Dermis microvascular lymphatic vessel endothelial cell (primary cell): Measurements from ENCODE around the gene EFCAB6. TPM values are rescaled to one million over a fixed set of nuclear protein-coding genes. Genes with fewer than 3 reads are reported as not detected.

Experiments used
- DNase-seq, 2 donors: peaks; one replicate each; pipeline versions ENCODE4 v3.0.0 to v3.0.0-alpha.2; 2010; ENCODE audit warnings: low read depth in 2 of 2
- total RNA-seq: library from RNA; depleted of rRNA; stranded (reverse); fragments of >200 nt; gene quantifications from 2 replicates; pipeline ENCODE4 v1.2.1, GENCODE V29; 2014

The EFCAB6 gene
- total RNA-seq, 1 donor from 2014 or later, result 0.13 TPM

DNA sequence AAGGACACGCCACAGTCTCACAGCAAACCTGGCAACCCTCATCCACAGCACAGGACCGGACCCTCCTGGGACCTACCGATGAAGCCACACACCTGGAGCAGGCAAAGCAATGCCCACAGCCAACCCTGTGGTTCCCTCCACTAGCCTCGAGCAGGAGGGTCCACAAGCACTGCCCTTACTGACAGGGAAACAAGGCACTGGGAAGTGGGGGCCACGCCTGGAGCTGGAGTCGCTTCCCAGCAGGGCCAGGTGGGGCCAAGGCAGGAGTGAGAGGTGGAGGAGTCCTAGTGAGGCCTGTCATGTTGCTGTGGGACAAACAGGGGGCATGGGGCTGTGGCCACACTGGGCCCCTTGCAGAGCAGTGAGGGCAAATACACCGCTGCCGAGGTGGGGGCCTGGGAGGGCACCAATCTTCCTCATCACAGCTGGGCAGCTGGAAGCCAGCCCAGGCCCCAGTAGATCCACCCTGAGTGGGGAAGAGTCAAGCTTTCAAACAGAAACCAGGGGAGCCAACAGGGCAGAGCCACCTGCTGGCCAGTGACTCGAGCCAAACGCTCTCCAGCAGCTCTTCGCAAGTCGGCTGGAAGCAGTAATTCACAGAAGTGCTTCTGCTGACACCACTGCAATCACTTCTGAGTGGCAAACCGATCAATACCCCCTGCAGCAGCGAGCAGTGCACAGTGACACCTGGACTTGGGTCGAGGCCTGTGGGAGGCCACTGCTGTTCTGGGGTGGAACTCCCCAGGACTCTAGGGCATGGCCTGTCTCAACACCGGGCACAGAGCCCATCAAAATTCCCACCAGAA lies 36.5 kb upstream of the EFCAB6 start:
- DNase-seq, result peak; percentile 6 to 19

DNA sequence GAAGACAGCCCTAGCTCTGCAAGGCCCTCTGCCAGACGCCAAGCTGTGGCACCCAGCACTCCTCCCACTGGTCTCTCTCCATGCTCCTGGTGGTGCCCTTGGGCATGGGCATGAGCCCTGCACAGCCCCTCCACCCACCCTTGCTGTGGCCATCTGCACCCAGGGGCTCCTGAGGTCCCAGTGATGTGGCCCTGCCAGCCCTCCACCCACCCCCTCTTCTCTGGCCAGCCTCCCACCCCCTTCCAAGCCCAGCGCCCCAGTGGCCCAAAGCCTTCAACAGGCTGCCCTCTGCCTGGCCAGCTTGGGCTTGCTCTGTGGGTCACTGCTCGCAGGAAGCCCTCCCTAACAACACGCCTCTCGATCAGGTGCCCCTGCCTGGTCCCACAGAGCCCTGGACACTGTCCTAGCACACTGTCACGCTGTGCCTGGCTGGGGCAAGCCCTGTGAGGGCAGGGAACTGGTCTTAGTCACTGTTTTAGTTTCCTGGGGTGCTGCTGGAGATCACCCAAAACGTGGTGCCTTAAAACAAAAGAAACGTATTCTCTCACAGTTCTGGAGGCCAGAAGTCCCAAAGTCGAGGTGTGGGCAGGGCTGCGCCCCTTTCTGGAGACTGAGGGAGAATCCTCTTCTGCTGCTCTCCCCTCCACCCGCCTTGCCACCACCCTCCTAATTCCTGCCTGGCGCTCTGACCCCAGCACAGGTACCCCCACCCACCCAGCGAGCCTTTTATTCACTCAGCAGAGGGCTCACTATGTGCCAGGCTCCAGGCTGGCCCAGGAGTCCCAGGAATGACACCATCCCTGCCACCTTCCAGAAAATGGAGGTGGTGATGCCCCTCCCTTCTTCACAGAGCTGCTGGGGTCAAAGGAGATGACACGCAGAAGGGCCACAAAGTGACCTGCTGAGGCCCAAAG lies 35.5 kb upstream of the EFCAB6 start:
- no peak for DNase-seq

DNA sequence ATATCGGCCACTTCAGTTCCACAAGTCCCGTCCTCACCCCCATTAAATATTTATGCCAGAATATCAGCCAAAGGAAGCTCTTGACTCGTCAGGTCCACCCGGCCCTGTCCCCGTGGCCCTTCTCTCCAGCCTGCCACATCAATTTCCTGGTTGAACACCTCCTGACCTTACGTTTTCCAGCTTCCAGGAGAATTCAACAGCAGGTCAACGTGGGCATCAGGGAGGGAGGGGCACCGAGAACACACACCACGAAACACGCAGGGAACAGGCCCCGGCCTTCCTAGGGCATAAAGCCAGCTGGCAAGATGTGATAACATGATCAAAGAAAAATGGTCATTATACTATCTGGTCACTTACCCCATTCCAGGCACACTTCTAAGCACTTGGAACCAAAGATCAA lies 34.9 kb upstream of the EFCAB6 start:
- no peak for DNase-seq

DNA sequence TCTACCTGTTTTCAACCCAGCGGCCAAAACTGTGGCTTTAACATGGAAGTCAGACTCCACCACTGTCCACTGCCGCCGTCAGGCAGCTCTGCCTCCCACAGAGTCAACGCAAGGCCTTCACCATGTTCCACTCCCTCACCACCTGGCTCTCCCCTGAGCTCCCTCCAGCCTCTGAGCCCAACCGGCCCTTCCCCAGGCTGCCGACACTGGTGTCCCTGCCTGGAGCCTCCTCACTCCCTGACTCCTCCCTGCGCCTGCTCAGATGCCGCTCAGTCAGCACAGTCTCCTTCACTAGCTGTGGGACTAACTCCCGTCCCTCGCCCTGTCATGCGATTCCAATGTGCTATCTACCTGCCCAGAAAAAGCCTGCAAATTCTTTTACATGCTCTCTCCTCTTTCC lies 33.9 kb upstream of the EFCAB6 start:
- no peak for DNase-seq

GRCh38 chr22:43844560-43845545 lies 32.7 kb upstream of the EFCAB6 start:
- no peak for DNase-seq

- no peak for DNase-seq
Observed at GRCh38 chr22:43843783-43844530, 31.9 kb upstream of the EFCAB6 start.

DNA sequence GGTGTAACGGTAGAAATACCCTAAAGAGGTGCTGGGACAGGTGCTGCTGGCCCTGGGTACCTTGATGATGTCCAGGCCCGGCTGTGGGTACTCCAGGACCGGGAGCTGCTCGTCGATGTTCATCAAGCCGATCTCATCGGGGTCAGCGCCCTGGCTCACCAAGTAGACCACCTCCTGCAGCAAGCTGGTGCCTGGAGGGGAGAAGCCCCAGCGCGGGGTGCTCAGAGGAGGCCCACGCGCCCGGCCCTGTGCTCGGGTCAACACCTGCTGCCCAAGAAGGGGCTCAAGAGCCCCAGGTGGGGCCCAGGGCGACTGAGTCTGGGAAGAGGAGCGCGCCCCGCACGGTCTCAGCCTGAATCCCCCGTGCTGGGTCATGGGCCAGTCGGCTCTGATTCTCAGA lies 29.6 kb upstream of the EFCAB6 start:
- DNase-seq, result no peak

GRCh38 chr22:43840851-43841250 lies 28.7 kb upstream of the EFCAB6 start:
- DNase-seq, result no peak

DNA sequence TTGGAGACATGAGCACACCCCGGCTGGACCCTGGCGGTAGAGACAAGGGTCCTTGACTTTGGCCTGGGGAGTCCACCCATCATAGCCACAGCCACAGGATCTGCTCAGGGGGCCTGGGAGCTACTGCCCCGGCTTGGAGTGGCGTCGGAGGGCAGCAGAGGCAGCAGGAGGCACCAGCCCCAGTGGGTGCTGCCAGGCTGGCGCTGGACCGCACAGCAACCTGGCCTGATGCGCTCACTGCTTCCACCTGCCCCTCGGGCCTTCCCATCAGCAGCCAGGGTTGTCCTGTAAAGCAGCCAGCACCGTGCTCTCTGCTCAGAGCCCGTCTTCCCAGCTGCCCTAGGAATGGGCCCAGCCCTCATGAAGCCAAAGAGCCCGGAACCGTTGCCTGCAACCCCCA lies 28.3 kb upstream of the EFCAB6 start:
- DNase-seq, result no peak

GRCh38 chr22:43839781-43840180 lies 27.7 kb upstream of the EFCAB6 start:
- no peak for DNase-seq

DNA sequence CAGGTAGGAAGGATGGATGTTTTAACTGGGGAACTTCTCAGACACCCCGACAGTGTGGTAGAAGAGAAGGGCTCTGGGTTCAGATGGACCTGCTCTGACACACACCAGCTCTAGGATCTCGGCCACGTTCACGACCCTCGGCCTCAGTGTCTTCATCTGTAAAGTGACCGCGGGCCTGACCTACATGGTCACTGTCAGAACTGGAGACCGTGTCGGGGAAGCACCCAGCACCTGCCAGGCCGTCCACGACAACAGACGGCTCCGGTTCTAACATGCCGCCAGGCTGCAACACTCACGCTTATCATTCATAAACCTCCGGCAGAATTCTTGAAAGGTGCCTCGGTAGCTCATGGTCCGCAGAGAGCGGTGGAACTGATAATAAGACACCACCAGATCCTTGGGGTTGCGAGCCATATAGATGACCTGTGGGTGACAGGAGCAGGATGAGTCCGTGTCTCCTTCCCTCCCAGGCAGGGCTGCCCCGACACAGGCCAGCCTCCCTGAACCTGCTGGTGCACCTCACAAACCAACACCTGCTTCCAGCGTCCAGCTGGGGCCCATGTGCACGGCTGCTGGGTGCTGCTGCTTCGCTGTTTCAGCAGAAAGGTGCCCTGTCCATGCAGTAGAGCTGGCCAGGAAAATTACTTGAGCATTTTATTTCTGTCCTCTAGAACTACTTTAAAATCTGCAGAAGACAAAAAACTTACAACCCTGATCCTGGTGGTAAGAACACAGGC lies 26.6 kb upstream of the EFCAB6 start:
- no peak for DNase-seq

DNA sequence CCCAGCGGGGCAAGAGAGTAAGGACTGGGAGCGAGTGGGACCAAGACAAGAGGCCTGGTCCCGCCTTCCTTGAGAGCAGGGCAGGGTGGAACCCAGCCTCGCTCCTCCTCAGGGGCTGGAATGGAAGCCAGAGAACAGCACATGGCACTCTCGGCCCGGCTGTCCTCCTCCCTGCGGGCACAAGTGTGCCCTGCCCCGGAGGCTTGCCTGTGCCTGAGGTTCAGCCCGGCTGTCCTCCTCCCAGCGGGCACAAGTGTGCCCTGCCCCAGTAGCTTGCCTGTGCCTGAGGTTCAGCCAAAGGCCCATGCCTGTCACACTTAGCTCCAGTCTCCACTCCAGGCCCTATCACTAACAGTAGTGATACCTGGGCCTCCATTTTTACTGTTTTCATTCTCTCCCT lies 26.1 kb upstream of the EFCAB6 start:
- no peak for DNase-seq

- peak; percentile 6 to 19 for DNase-seq
Observed at GRCh38 chr22:43837666-43838065, 25.6 kb upstream of the EFCAB6 start.

- DNase-seq, result no peak
Observed at GRCh38 chr22:43835736-43836135, 23.6 kb upstream of the EFCAB6 start.

DNA sequence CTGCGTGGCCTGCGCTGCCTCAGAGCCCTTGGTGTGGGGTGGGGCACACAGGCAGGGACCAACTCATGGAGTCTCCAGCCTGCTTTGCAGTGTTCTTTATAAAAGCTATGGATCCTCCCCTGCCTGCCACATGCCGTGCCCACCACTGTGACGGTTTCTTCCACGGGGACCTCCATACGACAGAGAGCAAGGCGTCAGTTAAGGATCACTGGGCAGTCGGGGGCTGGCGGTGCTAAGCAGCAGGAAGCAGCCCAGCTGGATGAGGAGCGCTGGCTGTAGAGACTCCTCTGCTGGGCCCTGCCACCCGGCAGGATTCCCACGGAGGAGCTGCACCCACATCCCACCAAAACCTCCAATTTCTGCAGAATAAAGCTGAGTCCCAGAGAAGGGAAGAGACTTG lies 23.1 kb upstream of the EFCAB6 start:
- DNase-seq, result no peak

DNA sequence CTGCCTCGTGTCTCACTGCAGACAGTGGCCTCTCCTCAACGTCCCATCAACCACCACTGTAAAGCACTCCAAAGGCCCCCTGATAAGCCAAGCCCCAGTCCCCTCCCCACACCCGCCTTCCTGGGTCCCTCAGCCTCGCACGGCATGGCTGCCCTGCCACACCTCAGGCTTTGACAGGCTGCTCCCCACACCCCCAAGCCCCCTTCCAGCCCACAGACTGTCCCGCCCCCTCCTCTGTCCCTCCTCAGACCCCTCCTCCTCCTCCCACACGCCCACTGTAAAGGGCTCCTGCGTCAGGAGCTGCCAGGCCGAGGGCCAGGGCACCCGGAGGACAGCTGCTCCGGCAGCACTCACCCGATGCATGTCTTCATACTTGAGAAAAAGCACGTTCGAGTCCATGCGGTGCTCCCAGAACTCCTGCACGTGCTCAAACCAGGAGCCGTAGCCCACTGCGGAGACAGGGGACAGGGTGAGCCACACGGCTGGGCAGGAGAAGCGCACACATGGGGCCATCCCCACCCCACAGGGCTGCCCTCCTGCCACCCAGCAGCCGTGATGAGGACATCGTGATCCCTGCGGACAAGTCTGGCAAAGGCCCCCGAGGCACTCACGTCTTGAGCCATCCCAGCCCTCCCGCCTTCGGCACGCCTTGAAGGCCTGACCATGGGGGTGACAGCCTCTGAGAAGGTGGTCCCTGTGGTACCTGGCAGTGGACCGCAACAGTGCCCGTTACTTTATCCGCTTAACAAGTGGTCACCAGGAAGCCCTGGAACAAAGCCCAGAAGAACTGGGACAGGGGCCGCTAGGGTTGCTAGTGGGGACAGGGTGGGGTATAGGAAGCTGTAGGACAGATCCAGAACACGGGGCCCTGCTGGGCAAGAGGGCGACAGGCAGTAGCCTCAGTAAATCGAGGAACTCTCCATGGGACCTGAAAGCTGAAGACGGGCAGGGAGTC lies 21.5 kb upstream of the EFCAB6 start:
- no peak for DNase-seq

DNA sequence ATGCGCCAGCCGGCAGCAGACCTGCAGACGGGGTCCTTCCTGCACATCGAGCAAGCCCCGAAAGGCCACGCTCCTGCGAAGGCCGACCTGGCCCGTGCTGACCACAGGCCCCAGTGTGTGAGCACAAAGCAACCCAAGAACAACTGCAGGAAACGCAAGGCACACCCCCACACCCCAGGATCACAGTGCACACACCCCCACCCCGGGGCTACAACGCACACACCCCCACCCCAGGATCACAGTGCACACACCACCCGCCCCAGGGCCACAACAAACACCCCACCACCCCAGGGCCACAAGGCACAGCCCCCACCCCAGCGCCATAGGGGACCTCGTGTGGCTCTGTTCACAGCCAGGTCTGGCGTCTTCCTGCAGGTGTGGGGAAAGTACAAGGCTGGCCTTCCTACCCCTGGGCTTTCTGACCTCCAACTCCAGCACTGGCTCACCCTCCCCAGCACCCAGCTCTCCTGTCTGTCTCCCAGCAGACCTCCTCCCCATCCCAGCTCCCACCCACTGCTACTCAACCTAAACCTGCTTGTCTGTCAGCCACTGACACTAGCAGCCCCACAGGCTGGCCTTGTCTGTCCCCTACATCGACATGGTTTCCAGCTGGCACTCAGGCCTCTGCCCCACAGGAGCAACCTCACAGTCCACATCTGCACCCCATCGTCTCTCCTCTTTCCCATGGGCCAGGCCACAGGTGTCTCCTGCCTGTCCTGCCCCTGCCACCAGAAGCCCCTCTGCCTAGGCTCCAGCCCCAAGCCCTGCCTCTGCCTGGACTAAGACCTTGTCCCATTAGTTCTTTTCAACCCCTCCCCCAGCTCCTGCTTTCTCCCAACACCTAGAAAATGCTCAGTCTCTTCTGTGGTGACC lies 20.5 kb upstream of the EFCAB6 start:
- no peak for DNase-seq
